Suprapubic skin (tissue), 4 donors: ENCODE measurements around the gene FGF4.

Experiments used
- CTCF ChIP-seq, 2 donors: fragments of 200-600 bp in 1 of 2; fragments of 450-650 bp in 1 of 2; sonication (generic) in 1 of 2; IDR thresholded peaks; one replicate each; pipeline ENCODE4 v1.5.1; 2016 to 2019; ENCODE audit warnings: antibody characterized with exemption in 2 of 2, mild to moderate bottlenecking in 1 of 2, moderate library complexity in 1 of 2
- EP300 ChIP-seq: sonication (generic); formaldehyde crosslinking; IDR thresholded peaks from one replicate; pipeline ENCODE4 v1.6.1; 2017; ENCODE audit warnings: antibody characterized with exemption
- POLR2A ChIP-seq, 2 donors: fragments of 450-650 bp; IDR thresholded peaks; one replicate each; pipeline ENCODE4 v1.6.1; 2017; ENCODE audit warnings: antibody characterized with exemption in 2 of 2, mild to moderate bottlenecking in 2 of 2, moderate library complexity in 2 of 2
- POLR2AphosphoS5 ChIP-seq, 3 donors: sonication (generic); formaldehyde crosslinking; IDR thresholded peaks; one replicate each; pipeline ENCODE4 v1.6.1; 2017; ENCODE audit warnings: antibody characterized with exemption in 3 of 3

GRCh38 chr11:69818603-69819441, 43.7 kb upstream of the FGF4 start, which contains the start of gene FGF3:
- TF ChIP-seq CTCF (IDR thresholded peaks at IDR 0.05) (no peak), POLR2AphosphoS5 (IDR thresholded peaks at IDR 0.05) (no peak), EP300 (no peak), POLR2A (IDR thresholded peaks at IDR 0.05) (no peak)
